ENCODE results near the gene LNP1.

DNA sequence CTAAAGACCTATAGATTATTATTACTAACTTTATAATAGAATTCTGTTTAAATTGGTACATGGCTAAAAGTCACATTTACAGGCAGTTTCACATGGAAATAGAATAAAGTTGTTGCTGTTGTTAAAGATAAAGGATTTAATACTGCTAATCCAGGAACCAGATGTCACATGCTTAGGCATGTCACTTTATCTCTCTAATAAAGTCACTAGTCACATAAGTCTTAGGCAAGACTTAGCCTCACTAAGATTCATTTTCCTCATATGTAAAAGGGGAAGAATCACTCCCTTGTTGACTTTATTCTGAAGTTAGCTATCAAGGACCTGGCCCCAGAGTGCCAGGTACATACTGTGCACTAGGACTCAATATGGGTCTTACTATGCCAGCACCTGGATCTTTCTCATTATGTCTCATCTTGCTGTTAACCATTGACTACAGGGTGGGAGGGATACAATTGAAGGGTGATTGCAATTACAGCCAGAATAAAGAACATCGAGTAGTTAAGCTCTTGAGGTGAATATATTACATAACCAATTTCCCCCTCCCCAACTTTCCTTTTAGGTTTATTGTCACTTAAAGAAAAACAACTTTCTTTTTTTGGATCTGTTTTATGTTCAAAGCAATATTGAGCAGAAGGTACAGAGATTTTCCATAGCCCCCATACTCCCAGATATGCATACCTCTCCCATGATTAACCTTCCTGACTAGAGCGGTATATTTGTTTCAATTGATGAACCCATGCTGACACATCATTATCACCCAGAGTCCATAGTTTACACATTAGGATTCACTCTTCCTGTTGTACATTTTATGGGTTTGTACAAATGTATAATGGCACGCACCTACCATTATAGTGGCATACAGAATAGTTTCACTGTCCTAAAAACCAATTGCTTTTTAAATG, 36.6 kb downstream of the LNP1 start:
- TF ChIP-seq GABPA (IDR thresholded peaks at IDR 0.05; ENCODE audit: low read depth), result no peak
- TF ChIP-seq, protein P1, sequence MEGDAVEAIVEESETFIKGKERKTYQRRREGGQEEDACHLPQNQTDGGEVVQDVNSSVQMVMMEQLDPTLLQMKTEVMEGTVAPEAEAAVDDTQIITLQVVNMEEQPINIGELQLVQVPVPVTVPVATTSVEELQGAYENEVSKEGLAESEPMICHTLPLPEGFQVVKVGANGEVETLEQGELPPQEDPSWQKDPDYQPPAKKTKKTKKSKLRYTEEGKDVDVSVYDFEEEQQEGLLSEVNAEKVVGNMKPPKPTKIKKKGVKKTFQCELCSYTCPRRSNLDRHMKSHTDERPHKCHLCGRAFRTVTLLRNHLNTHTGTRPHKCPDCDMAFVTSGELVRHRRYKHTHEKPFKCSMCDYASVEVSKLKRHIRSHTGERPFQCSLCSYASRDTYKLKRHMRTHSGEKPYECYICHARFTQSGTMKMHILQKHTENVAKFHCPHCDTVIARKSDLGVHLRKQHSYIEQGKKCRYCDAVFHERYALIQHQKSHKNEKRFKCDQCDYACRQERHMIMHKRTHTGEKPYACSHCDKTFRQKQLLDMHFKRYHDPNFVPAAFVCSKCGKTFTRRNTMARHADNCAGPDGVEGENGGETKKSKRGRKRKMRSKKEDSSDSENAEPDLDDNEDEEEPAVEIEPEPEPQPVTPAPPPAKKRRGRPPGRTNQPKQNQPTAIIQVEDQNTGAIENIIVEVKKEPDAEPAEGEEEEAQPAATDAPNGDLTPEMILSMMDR (IDR thresholded peaks at IDR 0.05; ENCODE audit: insufficient read depth, low read length), result no peak
- TF ChIP-seq, protein P2, sequence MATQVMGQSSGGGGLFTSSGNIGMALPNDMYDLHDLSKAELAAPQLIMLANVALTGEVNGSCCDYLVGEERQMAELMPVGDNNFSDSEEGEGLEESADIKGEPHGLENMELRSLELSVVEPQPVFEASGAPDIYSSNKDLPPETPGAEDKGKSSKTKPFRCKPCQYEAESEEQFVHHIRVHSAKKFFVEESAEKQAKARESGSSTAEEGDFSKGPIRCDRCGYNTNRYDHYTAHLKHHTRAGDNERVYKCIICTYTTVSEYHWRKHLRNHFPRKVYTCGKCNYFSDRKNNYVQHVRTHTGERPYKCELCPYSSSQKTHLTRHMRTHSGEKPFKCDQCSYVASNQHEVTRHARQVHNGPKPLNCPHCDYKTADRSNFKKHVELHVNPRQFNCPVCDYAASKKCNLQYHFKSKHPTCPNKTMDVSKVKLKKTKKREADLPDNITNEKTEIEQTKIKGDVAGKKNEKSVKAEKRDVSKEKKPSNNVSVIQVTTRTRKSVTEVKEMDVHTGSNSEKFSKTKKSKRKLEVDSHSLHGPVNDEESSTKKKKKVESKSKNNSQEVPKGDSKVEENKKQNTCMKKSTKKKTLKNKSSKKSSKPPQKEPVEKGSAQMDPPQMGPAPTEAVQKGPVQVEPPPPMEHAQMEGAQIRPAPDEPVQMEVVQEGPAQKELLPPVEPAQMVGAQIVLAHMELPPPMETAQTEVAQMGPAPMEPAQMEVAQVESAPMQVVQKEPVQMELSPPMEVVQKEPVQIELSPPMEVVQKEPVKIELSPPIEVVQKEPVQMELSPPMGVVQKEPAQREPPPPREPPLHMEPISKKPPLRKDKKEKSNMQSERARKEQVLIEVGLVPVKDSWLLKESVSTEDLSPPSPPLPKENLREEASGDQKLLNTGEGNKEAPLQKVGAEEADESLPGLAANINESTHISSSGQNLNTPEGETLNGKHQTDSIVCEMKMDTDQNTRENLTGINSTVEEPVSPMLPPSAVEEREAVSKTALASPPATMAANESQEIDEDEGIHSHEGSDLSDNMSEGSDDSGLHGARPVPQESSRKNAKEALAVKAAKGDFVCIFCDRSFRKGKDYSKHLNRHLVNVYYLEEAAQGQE (IDR thresholded peaks at IDR 0.05; ENCODE audit: insufficient replicate concordance, low read depth), result no peak

Measured in HL-60 (cell line).